HCT116 (cell line): ENCODE data around the gene MYCN.

Experiments
- CTCF ChIP-seq, 3 experiments: fragments of 200-600 bp in 1 of 3; sonication (generic) in 1 of 3; IDR thresholded peaks in 2 of 3; conservative IDR thresholded peaks in 1 of 3; 2 replicates each; pipeline ENCODE4 v1.5.1; 2012 to 2017; ENCODE audit warnings: low read depth in 2 of 3, low read length in 2 of 3, antibody characterized with exemption in 1 of 3, borderline replicate concordance in 1 of 3, control low read depth in 1 of 3, mild to moderate bottlenecking in 1 of 3, mixed read lengths in 1 of 3, mixed run types in 1 of 3, moderate library complexity in 1 of 3; ENCODE audit not compliant: insufficient read depth in 1 of 3
- ELF1 ChIP-seq: IDR thresholded peaks from 2 replicates; pipeline ENCODE4 v1.6.1; 2012; ENCODE audit warnings: low read depth, borderline replicate concordance
- EZH2 ChIP-seq: fragments of 200-600 bp; sonication (generic); IDR thresholded peaks from 2 replicates; pipeline ENCODE4 v1.6.1; 2017; ENCODE audit warnings: antibody characterized with exemption, mixed run types
- FOSL1 ChIP-seq: IDR thresholded peaks from 2 replicates; pipeline ENCODE4 v1.6.1; 2012; ENCODE audit warnings: low read depth
- POLR2A ChIP-seq: IDR thresholded peaks from 2 replicates; pipeline ENCODE4 v1.7.0; 2011; ENCODE audit warnings: borderline replicate concordance; ENCODE audit not compliant: insufficient read depth, insufficient read length; ENCODE audit errors: extremely low read depth
- POLR2AphosphoS5 ChIP-seq: IDR thresholded peaks from 2 replicates; pipeline ENCODE4 v1.6.1; 2011; ENCODE audit warnings: mild to moderate bottlenecking, low read depth, low read length, moderate library complexity
- RAD21 ChIP-seq: IDR thresholded peaks from 2 replicates; pipeline ENCODE4 v1.6.1; 2012; ENCODE audit warnings: low read depth, mild to moderate bottlenecking
- SP1 ChIP-seq: IDR thresholded peaks from 2 replicates; pipeline ENCODE4 v1.6.1; 2012; ENCODE audit warnings: low read depth
- TF ChIP-seq, protein P1 (sequence below): IDR thresholded peaks from 2 replicates; pipeline ENCODE4 v1.6.1; 2012

DNA sequence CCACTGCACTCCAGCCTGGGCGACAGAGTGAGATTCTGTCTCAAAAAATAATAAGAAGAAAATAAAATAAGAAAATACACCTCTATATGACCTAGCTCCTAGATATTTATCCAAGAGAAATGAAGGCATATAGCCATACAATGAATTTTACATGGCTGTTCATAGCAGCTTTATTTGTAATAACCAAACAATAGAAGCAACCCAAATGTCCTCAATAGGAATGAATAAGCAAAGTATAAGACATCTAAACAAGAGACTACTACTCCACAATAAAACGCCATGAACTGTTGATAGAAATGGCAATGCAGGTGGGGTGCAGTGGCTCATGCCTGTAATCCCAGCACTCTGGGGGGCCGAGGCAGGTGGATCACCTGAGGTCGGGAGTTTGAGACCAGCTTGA is 31.2 kb upstream of the MYCN start:
- TF ChIP-seq ELF1 (no peak), POLR2A (no peak), EZH2 (no peak), POLR2AphosphoS5 (no peak), SP1 (no peak), RAD21 (no peak), CTCF (IDR thresholded peaks at IDR 0.05 in 2 of 3, conservative IDR thresholded peaks at IDR 0.05 in 1 of 3; ENCODE audit: borderline replicate concordance in 1 of 3, insufficient read depth in 1 of 3, low read depth in 2 of 3, low read length in 2 of 3) (no peak), FOSL1 (no peak)
- TF ChIP-seq, protein P1, sequence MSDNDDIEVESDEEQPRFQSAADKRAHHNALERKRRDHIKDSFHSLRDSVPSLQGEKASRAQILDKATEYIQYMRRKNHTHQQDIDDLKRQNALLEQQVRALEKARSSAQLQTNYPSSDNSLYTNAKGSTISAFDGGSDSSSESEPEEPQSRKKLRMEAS, result no peak
